EL (cell line): ENCODE data around the gene PTPRN.
"Not testable (repeated sequence)": the region's sequence is repeated elsewhere in the genome, so short reads cannot be mapped to it uniquely, and the experiment has no call there.

Source experiments
- DNase-seq: peaks from one replicate; pipeline ENCODE4 v3.0.0-alpha.2; 2016

Gene PTPRN

DNA sequence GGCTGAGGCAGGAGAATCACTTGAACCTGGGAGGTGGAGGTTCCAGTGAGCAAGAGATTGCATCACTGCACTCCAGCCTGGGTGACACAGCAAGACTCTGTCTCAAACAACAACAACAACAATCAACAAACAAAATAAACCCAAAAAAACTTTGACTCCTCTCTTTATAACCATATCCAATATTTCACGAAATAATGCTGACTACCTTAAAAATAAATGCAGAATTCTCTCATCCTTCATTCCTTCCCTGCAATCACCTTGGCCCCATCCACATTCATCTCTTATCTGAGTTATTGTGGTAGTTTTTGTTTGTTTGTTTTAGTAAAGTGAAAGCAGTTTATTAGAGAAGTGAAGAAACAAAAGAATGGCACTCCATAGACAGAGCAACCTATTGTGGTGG lies 3.2 kb downstream of the PTPRN start:
- DNase-seq, result no peak

DNA sequence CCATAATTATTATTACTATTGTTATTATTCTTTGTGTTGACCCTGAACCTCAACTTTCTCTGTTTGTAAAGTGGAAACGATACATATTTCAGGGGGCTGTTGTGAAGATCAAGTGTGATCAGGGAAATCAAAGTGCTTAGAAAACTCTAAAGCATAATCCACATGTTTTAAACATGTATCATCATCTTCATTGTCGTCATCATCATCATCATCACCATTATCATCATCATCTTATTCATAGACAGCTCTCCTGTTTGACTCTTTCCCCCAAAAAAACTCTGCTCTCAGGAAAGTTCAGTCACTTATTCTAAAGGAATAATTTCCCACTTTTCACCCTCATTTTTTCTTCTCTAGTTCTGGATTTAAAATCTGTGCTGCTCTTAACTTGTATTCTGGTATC lies 5.0 kb downstream of the PTPRN start:
- DNase-seq, result no peak

DNA sequence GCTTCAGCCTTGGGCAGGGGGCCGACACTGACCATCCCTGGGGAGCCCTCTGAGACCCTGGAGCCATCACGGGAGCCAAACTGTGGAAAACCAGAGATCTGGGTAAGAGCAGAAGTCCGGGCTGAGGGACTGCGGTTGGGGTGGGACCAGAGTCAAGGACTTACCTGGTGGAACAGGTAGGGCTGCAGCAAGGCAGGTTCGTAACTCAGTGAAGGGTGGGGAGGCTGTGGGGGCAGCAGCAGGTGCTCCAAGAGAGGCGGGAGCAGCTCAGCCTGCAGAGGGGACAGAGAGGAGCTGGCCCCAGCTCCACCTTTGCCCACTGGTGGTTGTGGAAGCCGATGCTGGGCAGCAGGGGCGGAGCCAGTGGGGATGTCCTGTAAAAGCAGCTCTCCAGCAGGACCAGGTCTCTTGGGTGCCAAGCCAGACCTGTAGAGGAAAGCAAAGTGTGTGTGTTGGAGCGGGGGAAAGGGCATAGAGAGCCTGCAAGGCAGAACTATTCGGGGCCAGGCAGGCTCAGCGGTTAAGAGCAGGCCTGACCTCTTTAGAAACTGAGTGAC lies 6.7 kb downstream of the PTPRN start:
- DNase-seq, result no peak

DNA sequence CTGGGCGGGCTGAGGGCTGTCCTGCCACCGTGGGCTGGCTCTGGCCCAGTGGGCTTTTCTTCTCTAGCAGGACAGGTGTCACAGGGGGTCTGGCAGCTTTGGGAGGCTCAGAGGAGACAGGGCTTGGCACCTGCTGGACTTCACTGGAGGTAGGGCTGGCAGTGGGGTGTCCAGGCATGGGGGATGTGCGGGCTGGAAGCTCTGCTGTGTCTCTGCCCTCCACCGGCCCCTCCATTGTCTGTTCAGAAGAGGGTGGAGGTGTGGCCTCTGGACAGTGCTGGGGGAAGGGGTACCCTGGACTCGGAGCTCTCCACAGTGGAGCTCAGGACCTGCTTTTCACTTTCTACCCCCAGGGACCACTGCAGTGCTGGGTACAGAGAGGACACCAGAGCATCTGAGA lies 9.2 kb downstream of the PTPRN start:
- DNase-seq, result no peak

DNA sequence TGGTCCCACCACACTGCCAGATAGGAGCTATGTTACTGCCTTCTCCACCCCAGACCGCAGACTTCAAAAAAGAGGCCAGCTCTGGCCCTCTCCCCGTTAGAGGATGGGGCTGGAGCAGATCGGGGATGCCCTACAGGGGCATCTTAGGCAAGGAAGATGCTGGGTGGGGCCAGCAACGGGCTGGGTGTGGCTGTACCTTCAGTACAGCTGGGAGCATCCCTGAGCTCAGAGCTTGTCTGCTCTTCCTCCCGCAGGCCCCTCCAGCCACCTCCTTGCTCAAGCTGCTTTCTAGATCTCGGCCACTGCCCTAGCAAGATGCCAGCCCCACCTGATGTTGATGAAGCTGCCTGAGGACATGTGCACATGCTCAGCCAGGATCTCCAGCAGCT lies 9.8 kb downstream of the PTPRN start:
- DNase-seq, result no peak

DNA sequence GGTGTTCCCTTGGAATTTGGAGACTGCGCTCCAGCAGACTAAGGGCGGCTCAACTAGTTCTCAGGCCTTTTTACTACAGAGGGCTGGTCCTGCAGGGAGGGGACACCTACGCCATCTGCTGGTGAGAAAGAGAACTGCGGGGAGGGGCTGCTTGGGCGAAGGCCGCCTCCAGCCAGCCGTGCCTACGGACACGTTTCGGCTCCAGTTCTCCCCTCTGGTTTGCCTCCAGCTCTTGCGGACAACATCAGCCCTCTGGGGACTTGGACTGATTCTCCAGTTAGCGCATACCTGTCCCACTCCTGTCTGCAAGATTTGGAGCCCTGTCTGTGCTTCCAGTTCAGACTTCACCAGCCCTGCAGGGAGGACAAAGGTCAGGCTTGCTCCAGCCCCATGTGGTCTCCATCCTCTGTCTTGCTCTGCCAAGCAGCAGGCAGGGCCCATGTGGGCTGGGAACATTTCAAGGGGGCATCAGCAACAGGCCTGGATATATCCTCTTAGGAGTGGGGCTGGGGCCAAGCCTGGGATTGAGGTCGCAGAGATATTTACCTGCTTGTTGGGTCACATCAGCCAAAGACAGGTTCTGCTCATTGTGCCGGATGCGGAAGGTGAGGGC lies 10.3 kb downstream of the PTPRN start:
- DNase-seq, result peak; percentile 75

DNA sequence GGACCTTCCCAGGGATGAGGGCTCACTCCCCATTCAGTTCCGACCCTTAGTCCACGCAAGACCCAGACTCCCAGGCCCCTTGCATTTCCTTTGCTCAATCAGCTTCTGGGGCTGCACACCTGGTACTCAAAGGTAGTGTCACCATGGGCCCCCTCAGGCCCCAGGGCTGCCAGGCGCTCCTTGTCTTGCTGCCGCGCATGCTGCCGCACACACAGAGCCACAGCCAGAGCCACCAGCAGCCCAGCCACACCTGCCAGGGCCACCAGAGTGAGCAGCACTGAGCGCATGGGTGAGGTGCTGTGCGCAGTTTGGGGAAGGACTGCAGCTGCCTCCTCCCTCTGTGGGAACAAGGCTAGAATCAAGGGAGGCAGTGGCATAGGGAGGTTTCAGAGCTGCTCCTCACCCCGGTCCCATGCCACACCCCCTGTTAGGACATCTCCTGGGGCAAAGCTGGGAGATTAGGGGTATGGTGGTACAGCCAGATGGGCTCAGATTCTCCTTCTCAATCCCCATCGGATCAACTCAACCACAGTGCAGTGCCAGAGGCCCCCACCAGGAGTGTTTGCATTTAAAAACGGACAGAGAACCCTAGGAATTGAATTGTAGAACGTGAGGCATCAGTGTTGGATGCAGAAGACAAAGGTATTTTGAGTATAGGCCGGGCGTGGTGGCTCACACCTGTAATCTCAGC lies 11.3 kb downstream of the PTPRN start:
- no peak for DNase-seq

DNA sequence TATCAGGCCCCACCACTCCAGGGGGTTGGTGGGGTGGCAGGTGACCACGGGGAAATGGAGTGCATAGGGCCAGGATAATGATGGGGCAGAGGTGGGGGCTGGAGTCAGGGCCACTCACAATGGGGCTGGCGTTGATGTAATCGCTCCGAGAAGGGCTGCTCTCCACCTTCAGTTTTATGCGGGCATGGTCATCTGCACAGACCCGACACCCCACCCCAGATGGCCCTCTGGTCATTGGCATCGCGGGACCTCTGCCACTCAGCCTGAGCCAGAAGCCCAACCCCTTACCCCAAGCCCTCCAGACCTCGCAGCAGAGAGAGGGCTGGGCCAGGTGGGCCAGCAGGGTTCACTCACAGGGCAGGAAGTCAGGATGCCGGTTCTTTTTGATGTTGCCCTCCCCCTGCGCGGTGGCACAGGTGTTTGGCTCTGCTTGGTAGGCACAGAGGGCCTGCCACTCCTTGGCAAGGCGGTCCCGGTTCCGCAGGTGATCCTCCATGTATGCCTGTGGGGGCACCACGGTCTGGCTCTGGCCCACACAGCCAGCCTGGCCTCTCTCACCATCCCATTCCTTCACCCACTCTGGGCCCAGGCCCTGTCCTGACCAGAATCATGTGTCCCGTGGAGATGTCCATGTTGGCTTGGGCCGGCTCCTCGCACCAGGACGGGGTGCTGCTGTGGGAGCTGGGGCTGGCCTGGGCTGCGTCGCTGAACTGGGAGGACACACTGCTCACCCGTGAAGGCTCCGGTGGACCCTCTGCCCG lies 12.4 kb downstream of the PTPRN start:
- DNase-seq, result no peak

DNA sequence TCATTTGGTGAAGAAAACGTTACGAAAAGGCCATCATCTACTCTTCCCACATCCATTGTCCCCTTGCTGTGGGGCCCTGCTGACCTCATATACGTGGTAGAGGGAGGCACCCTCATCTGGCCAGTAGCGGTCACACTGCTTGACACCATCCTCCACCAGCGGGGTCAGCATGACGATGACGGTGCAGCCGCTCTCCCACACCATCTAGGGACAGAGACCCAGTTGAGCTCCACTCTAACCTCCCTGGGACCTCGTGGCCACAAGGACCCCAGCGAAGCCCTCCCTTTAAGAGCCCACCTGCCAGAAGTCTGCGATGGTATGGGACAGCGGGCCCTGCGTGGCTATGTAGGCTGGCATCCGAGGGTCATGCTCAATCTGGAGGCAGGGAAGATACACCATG lies 13.1 kb downstream of the PTPRN start:
- DNase-seq, result no peak

DNA sequence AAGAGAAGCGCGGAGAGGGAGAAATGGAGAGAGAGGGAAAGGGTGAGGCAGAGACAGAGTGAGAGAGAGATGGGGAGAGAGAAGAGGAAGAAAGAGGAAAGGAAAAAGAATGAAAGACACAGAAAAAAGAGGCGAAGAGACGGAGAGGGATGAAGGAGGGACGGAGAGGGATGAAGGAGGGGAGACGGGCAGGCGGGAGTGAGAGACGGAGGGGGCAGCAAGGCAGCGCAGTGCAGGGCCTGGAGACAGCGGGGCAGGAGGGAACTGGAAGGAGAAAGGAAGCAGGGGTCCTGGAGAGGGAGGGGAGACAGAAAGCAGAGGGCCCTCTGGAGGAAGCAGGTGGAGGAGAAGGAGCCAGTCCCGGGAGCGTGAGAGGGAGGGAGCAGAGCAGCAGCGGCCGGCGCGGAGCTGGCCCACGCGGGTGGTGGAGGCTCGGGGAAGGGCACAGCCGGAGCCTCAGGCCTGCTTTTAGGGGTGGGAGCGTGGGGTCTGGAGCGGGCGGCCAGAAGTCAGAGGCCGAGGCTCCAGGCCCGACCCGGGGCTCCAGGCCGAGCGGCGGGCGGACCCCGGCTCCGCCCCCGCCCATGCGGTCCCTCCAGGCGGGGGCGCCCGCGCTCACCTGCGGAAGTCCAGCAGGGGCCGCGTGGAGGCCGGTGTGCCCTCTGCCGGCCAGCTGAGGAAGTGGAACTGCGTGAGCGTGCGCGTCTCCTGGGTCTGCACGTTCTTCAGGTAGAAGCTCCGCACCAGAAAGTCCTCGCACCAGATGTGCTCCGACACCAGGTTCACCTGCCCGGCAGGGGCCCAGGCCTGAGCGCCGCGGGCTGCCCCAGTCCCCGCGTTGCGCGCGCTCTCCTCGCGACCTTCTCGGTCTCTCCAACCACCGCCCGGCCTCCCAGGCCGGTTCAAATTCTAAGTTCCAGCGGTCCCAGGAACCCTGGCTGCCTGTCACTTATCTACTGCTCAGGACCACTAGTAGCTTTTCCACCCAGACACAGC lies 14.5 kb downstream of the PTPRN start:
- peak; percentile 74 for DNase-seq

DNA sequence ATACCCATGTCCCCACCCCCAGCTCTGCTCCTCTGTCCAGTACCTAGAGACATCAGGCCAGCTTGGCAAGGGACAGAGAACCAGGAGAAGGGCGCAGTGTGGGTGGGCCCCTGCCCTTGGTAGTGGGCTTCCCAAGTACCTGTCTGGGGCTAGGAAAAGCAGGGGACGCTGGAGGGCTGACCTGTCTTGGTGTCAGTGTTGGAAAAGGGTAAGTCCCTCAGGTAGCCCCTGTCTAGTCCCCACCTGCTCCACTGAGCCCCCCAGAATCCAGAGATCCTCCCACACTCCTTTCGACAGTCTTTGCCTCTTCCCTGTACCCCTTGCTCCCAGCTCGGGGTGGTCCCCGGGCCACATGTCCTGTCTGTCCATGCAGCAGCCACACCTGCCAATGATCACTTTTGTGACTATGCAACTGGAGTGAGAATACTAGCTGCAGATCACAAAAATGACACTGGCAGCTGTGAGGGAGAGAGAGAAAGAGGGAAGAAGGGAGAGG lies 15.4 kb downstream of the PTPRN start:
- DNase-seq, result no peak

DNA sequence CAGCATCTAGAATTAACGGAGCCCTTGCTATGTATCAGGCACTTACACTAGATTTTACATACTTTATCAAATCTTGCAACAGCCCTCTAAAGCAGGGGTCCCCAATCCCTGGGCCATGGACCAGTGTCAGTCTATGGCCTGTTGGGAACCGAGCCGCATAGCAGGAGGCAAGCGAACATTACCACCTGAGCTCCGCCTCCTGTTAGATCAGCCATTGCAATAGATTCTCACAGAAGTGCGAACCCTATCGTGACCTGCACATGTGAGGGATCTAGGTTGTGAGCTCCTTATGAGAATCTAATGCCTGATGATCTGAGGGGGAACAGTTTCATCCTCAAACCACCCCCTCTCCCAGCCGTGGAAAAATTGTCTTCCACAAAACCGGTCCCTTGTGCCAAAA lies 16.6 kb downstream of the PTPRN start:
- DNase-seq, result no peak

DNA sequence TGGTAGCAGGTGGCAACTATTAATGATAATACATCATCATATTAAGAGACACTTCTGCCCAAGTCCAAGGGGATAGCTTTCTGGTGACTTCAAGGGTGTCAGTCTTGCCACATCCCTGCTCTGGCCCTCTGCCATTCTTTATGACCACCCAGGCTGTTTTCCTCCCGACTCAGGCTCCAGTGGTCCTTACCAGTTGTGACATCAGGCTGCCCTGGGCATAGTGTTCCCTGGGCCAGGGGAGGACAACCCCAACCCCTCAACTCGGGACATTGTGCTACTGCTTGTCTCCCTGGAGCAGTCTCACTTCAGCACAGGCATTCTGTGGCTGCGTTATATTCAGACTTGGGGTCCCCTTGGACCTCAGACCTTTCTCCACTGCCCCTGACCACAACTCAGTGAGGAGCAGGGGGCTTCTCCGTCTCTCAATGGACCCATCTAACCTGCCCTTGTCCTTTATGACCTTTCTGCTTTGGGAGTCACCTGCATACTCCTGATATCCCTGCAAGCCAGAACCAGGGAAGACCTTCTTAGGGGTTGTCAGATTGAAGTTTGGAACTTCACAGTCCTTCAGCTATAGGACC lies 17.2 kb downstream of the PTPRN start:
- no peak for DNase-seq

DNA sequence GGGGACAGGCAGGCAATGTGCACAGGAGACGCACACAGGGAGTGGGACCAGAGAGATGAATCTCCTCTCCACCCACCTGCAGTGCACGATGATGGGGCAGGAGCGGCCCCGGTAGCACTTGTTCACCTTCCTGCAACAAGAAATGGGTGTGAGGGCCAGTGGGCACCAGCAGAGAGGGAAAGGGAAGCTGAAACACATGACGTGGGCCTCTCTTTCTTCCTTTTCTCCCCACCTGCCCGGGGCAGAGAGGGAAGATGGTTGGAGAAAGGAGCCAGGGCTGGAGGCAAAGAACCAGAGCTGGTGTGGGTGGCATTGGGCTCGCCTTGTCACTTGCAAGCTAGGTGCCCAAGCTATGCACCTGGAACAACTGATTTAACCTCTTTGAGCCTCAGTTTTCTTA lies 17.8 kb downstream of the PTPRN start:
- DNase-seq, result no peak

DNA sequence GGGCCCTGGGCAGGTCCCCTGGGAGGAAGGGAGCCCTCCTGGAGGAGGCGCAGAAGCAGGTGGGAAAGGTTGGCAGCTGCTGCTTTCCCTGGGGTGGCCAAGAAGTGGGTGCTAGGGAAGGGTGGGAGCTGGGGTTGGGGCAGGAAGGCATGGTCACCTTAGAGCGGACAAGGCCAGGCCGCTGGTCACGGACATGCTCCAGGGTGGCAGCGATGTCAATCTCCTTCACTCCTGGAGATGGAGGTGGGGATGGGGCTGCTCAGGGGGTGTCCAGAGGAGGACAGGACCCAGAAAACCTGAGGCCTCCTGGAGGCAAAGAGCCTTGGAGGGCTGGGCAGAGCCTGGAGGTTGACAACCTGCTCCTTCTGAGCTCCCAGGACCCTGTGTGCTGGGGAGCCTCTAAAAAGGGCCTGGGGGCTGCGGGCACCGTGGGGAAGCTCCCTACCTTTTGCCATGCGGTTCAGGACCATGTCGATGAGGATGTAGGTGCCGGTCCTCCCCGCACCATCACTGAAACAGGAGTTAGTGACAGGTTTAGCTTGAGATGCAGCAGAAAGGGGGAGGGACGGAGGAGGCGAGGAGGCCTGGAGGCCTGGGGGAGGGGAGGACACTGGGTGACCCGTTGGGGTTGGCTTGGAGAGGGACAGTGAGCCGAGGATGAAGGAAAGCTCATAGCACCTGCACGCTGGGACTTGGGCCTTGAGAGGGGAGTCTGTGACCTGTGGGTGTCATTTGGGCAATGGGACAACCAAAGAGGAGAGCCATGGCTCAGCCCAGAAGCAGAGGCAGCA lies 18.6 kb downstream of the PTPRN start:
- DNase-seq, result no peak

DNA sequence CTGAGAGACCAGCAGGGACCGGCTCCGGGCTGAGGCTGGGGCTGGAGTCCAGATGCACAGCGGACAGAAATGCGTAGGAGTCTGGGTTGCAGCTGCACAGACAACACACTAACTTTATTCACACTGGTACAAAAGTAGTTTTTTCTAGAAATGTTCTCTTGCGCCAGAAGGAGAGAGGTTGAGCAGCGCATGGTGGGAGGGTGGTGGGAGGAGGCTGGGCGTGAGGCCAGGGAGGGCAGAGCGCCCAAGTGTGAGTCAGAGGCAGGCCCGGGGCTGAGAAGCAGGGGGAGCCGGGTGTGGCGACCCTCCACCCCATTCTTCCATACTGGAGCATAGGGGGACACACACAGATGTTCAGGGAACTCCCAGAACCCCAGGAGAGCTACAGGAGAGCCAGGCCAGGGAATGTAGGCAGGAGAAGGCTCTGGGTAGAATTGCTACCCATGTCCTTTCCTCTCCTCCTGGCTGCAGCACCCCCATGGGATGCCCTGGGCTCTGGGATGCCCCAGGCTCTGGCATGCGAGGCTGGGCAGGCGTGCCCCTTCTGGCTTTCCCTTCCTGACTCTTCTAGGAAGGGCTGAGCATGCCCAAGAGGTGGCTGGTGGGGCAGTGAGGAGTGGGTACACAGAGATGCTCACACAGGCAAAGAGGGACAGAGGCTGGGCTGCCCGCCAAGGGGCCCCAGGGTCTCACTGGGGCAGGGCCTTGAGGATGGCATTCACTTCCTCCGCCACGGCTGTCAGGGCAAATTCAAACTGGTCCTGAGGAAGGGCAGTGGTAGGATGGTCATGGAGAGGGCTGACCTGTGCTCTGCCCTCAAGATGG lies 19.5 kb downstream of the PTPRN start:
- peak; percentile 76 for DNase-seq

DNA sequence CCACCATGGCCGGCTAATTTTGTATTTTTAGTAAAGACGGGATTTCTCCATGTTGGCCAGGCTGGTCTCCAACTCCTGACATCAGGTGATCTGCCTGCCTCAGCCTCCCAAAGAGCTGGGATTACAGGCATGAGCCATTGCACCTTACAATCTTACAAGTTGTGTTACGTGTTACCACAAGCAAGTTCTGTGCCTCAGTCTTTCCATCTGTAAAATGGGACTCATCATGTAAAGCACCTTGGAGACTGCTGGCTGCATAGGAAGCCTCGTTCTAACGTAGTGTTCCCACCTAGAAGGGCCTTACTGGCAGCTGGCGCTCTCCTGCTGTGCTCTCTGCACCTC lies 20.0 kb downstream of the PTPRN start:
- DNase-seq, result no peak

DNA sequence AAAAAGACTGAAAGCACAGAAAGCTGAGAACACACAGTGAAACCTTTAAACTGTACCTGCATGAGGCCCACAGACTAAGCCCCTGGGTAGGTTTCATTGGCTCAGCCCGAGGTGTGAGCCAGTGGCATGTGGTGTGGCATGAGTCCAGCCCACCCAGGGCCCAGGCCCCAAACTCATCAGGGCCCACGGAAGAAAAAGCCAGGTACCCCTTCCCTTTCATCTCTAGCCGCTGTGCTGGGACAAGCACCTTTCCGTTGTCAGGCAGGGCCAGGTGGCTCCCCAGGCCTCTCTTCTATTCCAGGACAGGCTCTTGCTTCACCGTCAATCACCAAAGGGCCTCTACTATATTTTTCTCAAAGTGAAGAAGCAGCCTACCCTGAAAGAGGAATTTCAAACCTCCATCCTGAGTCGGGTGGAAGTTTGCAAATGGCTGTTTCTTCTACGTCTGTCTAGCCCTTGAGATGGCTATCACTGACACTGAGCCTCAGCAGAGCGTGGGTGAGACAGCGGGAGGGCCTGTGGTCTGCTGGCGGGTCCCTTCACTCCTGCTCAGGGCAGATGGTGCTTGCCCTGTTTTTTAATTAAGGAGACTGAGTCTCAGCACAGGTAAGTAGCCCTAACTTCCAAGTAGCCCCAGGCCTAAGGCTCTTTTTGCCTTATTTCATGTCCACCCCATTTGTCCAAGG lies 21.5 kb downstream of the PTPRN start:
- DNase-seq, result no peak

DNA sequence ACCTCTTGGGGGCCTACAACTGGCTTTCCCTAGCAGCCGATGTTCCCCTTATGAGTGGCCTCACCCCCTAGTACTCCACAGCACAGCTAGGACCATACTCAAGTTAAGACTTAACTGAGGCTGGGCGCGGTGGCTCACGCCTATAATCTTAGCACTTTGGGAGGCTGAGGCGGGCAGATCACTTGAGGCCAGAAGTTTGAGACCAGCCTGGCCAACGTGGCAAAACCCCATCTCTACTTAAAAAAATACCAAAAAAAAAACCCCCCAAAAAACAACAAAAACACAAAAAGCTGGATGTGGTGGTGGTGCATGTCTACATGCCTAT lies 22.1 kb downstream of the PTPRN start:
- not testable (repeated sequence) for DNase-seq
